NCI-H1105 (cell line): Measurements from ENCODE around the gene NR2C2AP.
A peak's percentile ranks its signal among the peaks of the same experiment; 100 is the strongest.
"Not testable (repeated sequence)": the region's sequence is repeated elsewhere in the genome, so short reads cannot be mapped to it uniquely, and the experiment has no call there.

Source experiments
- DNase-seq: peaks from one replicate; lab custom pipeline; 2025; lab: John Stamatoyannopoulos, UW

The NR2C2AP gene

DNA sequence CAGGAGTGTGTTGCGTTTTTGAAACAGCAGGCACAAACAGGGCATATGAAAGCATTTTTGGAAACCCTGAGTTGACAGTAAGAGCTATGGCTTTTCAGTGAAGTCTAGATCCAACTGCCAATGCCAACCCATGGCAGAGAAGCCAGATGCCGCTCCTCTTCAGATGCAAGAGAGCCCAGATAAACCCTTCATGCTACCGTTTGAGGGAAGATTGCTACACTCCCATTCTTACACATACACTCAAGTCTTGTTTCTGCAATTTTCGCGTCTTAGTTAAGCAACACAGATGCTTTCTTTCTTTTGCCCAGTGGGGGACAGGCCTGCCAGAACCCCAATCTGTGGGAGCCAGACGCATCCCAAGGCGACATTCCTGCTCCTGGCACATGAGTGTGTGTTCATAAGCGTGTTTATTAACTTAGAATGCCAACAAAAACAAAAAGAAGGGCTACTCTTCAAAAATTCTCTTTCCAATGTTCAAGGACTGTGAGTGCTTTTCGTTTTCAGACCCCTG is 21.7 kb downstream of the NR2C2AP start:
- DNase-seq: no peak

GRCh38 chr19:19179548-19180441 is 23.4 kb downstream of the NR2C2AP start:
- no peak for DNase-seq

GRCh38 chr19:19176950-19177349 is 26.3 kb downstream of the NR2C2AP start:
- DNase-seq: no peak

- not testable (repeated sequence) for DNase-seq
Measured at GRCh38 chr19:19173243-19173642, 30.0 kb downstream of the NR2C2AP start.

GRCh38 chr19:19171821-19172532 is 31.2 kb downstream of the NR2C2AP start:
- DNase-seq: no peak

GRCh38 chr19:19170873-19171672 is 32.1 kb downstream of the NR2C2AP start:
- no peak for DNase-seq

DNA sequence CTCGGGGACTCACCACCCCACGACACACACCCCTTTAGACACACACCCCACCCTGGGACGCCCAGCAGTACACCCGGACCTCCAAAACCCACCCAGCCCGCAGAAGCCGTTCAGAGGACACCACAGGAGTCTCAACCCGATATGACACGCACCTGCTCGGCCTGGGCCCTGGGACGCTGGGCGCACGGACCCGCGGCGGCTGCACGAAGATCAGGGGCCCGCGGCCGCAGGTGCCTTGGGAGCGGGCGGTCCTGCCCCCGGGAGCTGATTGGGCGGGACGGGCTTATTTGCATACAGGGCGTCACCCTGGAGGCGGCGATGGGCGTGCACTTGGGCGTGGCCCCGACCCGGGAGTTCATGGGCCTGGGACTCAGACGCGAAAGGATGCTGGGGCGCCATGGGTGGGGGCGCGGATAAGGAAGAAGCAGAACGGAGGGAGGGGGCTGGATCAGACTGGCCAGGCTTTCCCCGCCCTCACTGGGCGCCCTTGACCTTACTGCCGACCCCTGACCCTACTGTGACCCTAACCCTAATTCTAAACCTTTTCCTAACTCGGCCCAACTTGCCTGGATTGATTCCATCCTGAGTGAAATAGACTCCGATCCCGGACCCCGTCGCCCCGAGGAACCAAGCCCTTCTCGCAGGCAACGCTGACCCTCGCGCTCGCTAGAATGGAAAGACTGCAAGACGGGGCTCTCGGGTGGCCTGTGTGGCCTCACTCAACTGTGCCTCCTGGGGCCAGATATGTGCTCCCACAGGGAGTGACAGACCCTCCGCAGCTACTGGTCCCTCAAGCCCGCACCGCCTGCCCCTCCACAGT is 33.0 kb downstream of the NR2C2AP start, which contains the start of gene MEF2B:
Gene MEF2B, minus strand, starts transcription at position 211 of the 820 bp plus-strand sequence. CDS start 19,528 bp downstream, outside the sequence.
- DNase-seq: peak; percentile 80

- DNase-seq: no peak
Measured at GRCh38 chr19:19169236-19170052, 33.8 kb downstream of the NR2C2AP start.

- DNase-seq: no peak
Measured at GRCh38 chr19:19167612-19168011, 35.6 kb downstream of the NR2C2AP start.

GRCh38 chr19:19165396-19165795 is 37.8 kb downstream of the NR2C2AP start:
- no peak for DNase-seq

GRCh38 chr19:19162495-19162894 is 40.7 kb downstream of the NR2C2AP start:
- no peak for DNase-seq

DNA sequence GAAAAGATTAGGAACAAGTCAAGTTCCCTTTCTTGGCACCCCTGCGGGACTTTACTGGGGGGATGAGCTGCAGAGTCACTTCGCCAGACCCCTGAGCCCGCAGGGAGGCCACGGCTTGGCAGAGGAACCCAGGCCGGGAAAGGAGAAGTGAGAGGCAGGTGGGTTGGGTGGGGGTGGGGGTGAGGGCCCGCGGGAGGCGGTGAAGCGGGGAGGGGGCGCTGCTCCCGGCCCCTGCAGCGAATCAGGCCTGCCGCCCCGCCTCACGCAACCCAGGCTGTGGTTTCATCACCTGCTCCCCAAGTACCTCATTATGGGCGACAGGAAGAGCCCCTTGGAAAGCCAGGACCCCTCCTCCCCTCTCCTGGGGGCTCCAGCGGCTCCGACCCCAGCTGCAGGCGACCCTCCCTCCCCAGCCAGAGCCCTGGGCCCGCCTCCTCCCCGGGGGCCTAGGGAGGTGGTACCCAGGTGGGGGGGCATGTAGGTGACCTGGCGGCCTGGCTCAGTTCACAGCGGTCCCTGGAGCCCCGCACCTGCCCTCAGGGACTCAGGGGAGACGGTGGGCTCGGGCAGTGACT is 42.7 kb downstream of the NR2C2AP start:
- DNase-seq: no peak

DNA sequence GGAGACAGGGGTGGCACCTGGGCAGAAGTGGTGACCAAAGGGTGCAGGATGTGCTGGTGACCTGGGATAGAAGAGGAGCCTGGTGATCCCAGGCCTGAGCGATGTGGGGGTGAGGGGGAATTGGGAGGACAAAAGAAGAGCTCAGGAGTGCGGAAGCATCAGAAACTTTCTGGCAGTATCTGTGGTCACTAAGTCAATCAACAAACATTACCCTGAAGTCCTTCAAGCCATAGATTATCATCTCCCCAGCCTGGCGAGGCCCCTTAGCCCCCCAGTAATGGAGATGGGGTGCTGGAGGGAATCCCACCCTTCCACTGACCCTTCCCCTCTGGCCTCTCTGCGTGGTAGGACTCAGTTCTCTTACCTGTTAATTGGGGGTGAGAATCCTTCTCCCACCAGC is 43.7 kb downstream of the NR2C2AP start:
- no peak for DNase-seq

DNA sequence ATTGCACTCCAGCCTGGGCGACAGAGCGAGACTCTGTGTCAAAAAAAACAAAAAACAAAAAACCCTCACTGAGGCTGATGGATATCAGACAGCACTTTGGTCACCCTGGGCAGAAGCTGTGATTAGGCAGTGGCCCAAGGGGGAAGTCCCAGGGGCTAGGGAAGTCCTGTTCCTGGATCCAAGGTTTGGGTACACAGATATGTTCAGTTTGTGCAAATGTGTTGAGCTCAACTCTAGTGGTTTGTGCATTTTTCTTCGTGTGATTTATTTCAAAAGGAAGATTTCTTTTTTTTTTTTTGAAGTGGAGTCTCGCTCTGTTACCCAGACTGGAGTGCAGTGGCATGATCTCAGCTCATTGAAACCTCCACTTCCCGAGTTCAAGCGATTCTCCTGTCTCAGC is 45.4 kb downstream of the NR2C2AP start:
- DNase-seq: no peak

DNA sequence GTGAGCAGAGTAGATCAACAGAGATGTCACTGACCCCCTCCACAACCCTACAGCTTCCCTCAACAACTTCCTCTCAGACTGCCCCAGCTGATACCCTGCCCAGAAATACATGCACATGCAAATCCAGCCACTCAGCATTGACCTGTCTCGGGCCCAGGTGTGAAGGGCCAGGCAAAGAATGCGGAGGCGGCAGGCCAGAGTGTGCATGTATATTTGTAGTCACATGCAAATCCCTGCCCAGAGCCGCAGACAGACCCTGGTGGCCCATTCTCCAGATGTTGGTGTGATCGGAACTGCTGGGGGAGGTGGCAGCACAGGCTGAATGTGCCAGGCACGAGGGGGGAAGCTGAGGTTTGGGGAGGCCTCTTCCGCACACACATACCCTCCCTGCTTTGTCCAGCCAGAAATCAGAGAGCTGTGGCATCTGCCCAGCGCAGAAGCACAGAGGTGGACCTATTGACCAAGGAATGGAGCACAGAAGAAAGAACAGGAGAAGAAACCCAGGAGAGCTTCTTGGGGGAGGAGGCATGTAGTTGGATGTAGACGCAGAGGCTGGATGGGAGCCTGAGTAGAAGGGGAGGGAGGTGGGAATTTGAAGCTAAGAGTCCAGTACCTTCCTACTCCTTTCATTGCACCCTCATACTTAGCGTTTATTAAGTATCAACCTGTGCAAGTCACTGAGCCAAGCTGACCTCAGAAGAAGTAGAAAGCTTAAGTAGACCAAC is 47.6 kb downstream of the NR2C2AP start:
- no peak for DNase-seq

GRCh38 chr19:19154768-19155494 is 48.3 kb downstream of the NR2C2AP start:
- DNase-seq: no peak

DNA sequence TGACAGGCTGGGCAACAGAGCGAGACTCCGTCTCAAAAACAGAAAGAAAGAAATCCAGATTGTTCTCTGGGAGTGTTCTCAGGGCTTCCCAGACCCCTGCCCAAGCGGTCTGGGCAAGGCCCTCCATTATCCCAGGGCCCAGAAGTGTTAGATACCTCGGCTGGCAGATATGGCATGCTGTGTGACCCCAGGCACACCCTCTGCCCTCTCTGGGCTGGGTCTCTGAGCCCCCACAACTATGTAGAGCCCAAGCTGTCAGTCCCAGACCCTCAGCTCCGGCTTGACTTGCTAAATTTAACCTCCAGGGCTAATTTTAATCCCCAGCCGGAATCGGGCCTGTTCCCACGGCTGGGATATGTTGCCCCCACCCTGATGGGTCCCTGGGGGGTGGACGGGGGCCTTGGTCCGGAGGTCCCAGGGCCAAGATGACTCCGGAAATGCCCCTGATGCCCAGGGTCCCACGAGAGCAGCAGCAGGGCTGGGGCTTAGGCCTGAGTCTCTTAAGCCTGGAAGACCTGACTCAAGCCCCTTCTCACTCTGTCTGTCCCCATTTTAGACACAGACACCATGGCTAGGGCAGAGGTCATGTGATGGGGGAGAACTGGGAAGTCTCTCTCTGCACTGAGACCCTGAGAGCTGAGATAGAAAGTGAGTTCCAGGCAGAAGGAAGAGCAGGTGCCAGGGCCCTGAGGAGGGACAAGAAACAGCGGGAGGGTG is 50.4 kb downstream of the NR2C2AP start:
- no peak for DNase-seq

GRCh38 chr19:19151418-19151817 is 51.8 kb downstream of the NR2C2AP start:
- DNase-seq: no peak
